Measurements from ENCODE around the gene COL1A1.

COL1A1 gene

GRCh38 chr17:50206604-50207293 is 5.3 kb upstream of the COL1A1 start:
- in situ Hi-C loops (cut with MboI; ENCODE audit: low sequenced_read_pairs, unreplicated experiment): no loop called here

GRCh38 chr17:50205963-50206505 is 4.6 kb upstream of the COL1A1 start:
- TF ChIP-seq CTCF (IDR thresholded peaks at IDR 0.05; ENCODE audit: borderline replicate concordance, control extremely low read depth, extremely low read depth, insufficient read depth, missing control alignments): no peak
- in situ Hi-C loops (cut with MboI; ENCODE audit: low sequenced_read_pairs, unreplicated experiment): no loop called here
- no peak for DNase-seq (ENCODE audit: low spot score)

More at GRCh38 chr17:50206604-50207293, 5.3 kb upstream of the COL1A1 start:
- DNase-seq (ENCODE audit: low spot score): no peak
- TF ChIP-seq CTCF (IDR thresholded peaks at IDR 0.05; ENCODE audit: borderline replicate concordance, control extremely low read depth, extremely low read depth, insufficient read depth, missing control alignments): no peak

- in situ Hi-C loops (cut with MboI; ENCODE audit: low sequenced_read_pairs, unreplicated experiment): no loop called here
Measured at GRCh38 chr17:50205111-50205962, 3.9 kb upstream of the COL1A1 start.

GRCh38 chr17:50204431-50204830 is 3.0 kb upstream of the COL1A1 start:
- in situ Hi-C loops (cut with MboI; ENCODE audit: low sequenced_read_pairs, unreplicated experiment): no loop called here
- no peak for DNase-seq (ENCODE audit: low spot score)
- TF ChIP-seq CTCF (IDR thresholded peaks at IDR 0.05; ENCODE audit: borderline replicate concordance, control extremely low read depth, extremely low read depth, insufficient read depth, missing control alignments): no peak

More at GRCh38 chr17:50205111-50205962, 3.9 kb upstream of the COL1A1 start:
- DNase-seq (ENCODE audit: low spot score): no peak
- TF ChIP-seq CTCF (IDR thresholded peaks at IDR 0.05; ENCODE audit: borderline replicate concordance, control extremely low read depth, extremely low read depth, insufficient read depth, missing control alignments): no peak

- in situ Hi-C loops (cut with MboI; ENCODE audit: low sequenced_read_pairs, unreplicated experiment): no loop called here
- DNase-seq (ENCODE audit: low spot score): no peak
- TF ChIP-seq CTCF (IDR thresholded peaks at IDR 0.05; ENCODE audit: borderline replicate concordance, control extremely low read depth, extremely low read depth, insufficient read depth, missing control alignments): no peak
Measured at GRCh38 chr17:50203604-50204345, 2.3 kb upstream of the COL1A1 start.

GRCh38 chr17:50203086-50203485 is 1.7 kb upstream of the COL1A1 start:
- in situ Hi-C loops (cut with MboI; ENCODE audit: low sequenced_read_pairs, unreplicated experiment): no loop called here
- no peak for DNase-seq (ENCODE audit: low spot score)

More at GRCh38 chr17:50203086-50203485, 1.7 kb upstream of the COL1A1 start:
- TF ChIP-seq CTCF (IDR thresholded peaks at IDR 0.05; ENCODE audit: borderline replicate concordance, control extremely low read depth, extremely low read depth, insufficient read depth, missing control alignments): no peak

Data from GM13976 (cell line).